ENCODE measurements around the gene CLEC4D.
"Not testable (repeated sequence)": the region's sequence is repeated elsewhere in the genome, so short reads cannot be mapped to it uniquely, and the experiment has no call there.

CLEC4D gene

DNA sequence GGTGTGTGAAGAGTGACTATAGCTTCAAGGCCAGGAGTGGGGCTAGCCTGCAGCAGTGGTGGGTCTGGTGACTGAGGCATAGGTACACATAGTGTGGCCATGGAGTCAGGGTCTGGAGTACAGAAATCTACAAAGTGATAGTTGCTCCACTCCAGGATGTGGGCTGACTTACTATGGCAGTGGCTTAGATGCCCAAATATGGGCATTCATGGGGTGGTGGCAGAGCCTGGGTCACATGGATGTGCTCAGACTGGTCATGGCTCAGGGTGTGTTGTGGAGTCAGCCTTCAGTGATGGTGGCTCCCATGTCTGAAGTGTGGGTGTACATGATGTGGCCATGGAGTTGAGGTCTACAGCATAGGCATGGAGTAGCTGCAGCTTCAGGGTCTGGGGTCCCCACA, 30.2 kb upstream of the CLEC4D start:
- DNase-seq (ENCODE audit: low spot score): no peak
- TF ChIP-seq, protein P1, sequence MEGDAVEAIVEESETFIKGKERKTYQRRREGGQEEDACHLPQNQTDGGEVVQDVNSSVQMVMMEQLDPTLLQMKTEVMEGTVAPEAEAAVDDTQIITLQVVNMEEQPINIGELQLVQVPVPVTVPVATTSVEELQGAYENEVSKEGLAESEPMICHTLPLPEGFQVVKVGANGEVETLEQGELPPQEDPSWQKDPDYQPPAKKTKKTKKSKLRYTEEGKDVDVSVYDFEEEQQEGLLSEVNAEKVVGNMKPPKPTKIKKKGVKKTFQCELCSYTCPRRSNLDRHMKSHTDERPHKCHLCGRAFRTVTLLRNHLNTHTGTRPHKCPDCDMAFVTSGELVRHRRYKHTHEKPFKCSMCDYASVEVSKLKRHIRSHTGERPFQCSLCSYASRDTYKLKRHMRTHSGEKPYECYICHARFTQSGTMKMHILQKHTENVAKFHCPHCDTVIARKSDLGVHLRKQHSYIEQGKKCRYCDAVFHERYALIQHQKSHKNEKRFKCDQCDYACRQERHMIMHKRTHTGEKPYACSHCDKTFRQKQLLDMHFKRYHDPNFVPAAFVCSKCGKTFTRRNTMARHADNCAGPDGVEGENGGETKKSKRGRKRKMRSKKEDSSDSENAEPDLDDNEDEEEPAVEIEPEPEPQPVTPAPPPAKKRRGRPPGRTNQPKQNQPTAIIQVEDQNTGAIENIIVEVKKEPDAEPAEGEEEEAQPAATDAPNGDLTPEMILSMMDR (IDR thresholded peaks at IDR 0.05; ENCODE audit: extremely low read depth, insufficient read depth, missing control alignments): no peak
- in situ Hi-C loops (cut with MboI; ENCODE audit: low pct_unique_long_range_greater_than_20kb, low sequenced_read_pairs, unreplicated experiment): no loop called here

DNA sequence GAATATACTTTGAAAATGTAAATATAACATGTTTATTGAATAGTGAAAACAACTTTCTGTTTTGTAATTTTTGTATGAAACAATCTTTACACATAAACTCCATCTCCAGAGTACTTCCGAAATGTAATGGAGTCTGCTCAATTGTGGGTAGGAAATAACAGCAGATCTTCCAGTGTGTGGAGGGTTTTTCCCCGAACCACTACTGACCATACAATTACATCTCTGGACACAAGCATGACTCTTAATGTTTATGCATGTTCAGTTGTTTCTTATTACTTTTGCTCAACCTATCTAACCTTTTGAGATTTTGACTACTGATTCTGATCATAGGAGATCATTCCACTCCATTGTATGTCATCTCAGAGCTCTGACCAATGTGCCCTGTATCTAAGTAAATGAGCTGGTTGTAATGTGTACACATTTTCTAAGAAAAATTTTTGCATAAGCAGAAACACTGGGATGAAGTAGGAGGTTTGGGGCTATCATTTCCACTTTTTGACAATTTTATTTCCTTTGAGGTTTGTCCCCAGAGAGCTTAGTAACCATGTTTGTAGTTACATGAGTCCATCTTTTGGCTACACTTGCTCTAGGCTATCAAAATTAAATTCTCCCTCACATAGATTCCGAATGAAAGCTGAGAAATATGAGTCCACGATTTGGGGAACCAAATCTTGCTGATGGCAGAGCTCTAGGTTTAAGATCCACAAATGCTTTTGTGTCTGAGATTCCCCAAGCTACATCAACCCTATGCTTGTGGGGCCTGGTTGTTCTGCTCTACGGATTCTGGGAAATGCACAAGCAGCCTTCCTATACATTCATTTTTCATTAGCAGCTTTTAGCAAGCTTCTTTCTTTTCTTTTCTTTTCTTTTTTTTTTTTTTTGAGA, 21.4 kb upstream of the CLEC4D start:
- in situ Hi-C loops (cut with MboI; ENCODE audit: low pct_unique_long_range_greater_than_20kb, low sequenced_read_pairs, unreplicated experiment): no loop called here
- DNase-seq (ENCODE audit: low spot score): no peak
- TF ChIP-seq, protein P1 (IDR thresholded peaks at IDR 0.05; ENCODE audit: extremely low read depth, insufficient read depth, missing control alignments): no peak

DNA sequence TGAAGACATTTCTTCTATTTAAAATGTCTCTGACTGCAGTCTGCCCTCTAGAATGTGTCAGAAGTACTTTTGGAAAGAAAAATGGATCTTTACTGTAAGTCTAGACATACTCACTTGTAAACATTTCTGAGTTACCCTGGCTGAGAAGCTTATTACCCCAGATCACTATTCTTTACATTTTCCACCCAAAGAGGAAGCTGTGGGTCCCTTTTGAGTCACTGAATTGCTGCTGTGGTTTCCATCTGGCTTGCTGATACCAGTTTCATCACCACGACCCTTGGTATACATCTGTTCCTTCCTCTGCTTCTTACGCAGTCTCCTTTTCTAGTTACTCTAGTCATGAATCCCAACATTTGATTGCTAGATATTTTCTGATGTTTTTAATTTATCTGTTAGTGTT, 20.2 kb upstream of the CLEC4D start:
- in situ Hi-C loops (cut with MboI; ENCODE audit: low pct_unique_long_range_greater_than_20kb, low sequenced_read_pairs, unreplicated experiment): no loop called here
- DNase-seq (ENCODE audit: low spot score): peak; percentile 65
- TF ChIP-seq, protein P1 (IDR thresholded peaks at IDR 0.05; ENCODE audit: extremely low read depth, insufficient read depth, missing control alignments): no peak

DNA sequence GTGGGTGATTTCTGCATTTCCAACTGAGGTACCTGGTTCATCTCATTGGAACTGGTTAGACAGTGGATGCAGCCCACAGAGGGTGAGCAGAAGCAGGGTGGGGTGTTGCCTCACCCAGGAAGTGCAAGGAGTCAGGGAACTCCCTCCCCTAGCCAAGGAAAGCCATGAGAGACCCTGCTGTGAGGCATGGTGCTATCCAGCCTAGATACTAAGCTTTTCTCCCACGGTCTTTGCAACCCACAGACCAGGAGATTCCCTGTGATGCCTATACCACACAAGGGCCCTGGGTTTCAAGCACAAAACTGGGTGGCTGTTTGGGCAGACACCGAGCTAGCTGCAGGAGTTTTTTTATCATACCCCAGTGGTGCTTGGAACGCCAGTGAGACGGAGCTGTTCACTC, 17.6 kb upstream of the CLEC4D start:
- DNase-seq (ENCODE audit: low spot score); in situ Hi-C loops (cut with MboI; ENCODE audit: low pct_unique_long_range_greater_than_20kb, low sequenced_read_pairs, unreplicated experiment): not testable (repeated sequence)

DNA sequence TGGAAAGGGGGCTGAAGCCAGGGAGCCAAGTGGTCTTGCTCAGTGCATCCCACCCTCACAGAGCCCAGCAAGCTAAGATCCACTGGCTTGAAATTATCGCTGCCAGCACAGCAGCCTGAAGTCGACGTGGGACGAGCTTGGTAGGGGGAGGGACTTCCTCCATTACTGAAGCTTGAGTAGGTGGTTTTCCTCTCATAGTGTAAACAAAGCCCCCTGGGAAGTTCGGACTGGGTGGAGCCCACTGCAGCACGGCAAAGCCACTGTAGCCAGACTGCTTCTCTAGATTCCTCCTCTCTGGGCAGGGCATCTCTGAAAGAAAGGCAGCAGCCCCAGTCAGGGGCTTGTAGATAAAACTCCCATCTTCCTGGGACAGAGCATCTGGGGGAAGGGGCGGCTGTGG, 17.2 kb upstream of the CLEC4D start:
- in situ Hi-C loops (cut with MboI; ENCODE audit: low pct_unique_long_range_greater_than_20kb, low sequenced_read_pairs, unreplicated experiment); DNase-seq (ENCODE audit: low spot score): not testable (repeated sequence)

DNA sequence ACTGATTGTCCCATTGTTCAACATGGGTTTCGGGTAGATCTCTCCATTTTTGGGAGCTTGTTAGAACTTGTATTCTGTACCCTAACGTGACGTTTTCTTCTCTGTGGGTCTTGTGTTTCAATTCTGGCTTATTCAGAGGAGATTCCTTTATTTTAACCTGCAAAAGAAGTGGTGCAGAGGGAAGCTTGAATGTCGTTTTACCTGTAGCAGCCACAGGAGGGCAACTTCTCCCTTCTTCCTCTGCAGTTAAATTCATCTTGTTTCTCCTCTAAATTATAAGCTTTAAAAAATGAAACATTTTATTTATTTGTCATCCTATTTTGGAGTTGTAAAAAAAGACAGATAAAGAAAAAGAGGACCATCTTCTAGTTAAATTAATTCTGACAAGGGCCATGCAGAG, 13.7 kb upstream of the CLEC4D start:
- TF ChIP-seq, protein P1 (IDR thresholded peaks at IDR 0.05; ENCODE audit: extremely low read depth, insufficient read depth, missing control alignments): peak; percentile 32
- DNase-seq (ENCODE audit: low spot score): no peak
- in situ Hi-C loops (cut with MboI; ENCODE audit: low pct_unique_long_range_greater_than_20kb, low sequenced_read_pairs, unreplicated experiment): no loop called here

DNA sequence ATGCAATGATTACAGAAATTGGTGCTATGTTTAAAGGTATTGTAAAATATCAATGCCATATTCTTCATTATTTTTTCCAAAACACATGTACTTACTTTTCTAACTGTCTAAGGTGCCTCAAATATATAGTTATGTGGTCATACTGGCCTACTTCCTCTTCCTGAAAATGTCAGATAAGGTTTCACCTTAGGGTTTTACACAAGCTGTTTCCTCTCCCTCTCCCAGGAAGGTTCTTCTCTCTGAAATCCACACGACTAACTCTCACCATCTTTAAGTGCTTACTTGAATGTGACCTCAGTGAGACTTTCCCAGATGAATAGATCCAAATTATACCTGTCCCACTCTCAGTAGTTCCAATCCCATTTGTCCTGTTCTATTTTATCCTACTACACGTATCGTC, 11.6 kb upstream of the CLEC4D start:
- in situ Hi-C loops (cut with MboI; ENCODE audit: low pct_unique_long_range_greater_than_20kb, low sequenced_read_pairs, unreplicated experiment): no loop called here
- no peak for DNase-seq (ENCODE audit: low spot score)
- TF ChIP-seq, protein P1 (IDR thresholded peaks at IDR 0.05; ENCODE audit: extremely low read depth, insufficient read depth, missing control alignments): no peak

Data from GM13977 (cell line).